Activated CD8-positive, alpha-beta T cell treated with anti-CD3 and anti-CD28 coated beads, Interleukin-2, amount 10 ng/mL, durations not matched to agents 7 days and 5 days (primary cell): ENCODE measurements around the gene DPP6. TPM values are rescaled to one million over a fixed set of nuclear protein-coding genes. Genes with fewer than 3 reads are reported as not detected.

ENCODE experiments used
- ATAC-seq: fragments of 150-1000 bp; cut with Tn5 transposase; one replicate; pipeline ENCODE4 v1.10.0; 2021; ENCODE audit warnings: moderate library complexity
- CTCF ChIA-PET: fragments of 350-600 bp; sonication (Branson Sonifier 250); formaldehyde crosslinking; loops from one replicate; lab custom pipeline; 2021; ENCODE audit warnings: antibody characterized with exemption; lab: Charles Lee
- POLR2A ChIA-PET: fragments of 350-600 bp; sonication (Branson Sonifier 250); formaldehyde crosslinking; loops from one replicate; lab custom pipeline; 2021; ENCODE audit warnings: antibody characterized with exemption; lab: Charles Lee
- DNase-seq: peaks from one replicate; pipeline ENCODE4 v3.0.0-alpha.2; 2020
- H3K27ac Mint-ChIP-seq: one replicate; pipeline ENCODE4 v1.8.0; 2021; ENCODE audit warnings: mild to moderate bottlenecking, mixed read lengths
- H3K27me3 Mint-ChIP-seq: one replicate; pipeline ENCODE4 v1.8.0; 2021; ENCODE audit warnings: low read depth, mixed read lengths
- H3K36me3 Mint-ChIP-seq: one replicate; pipeline ENCODE4 v1.8.0; 2021; ENCODE audit warnings: low read depth, mixed read lengths
- H3K4me1 Mint-ChIP-seq: one replicate; pipeline ENCODE4 v1.8.0; 2021; ENCODE audit warnings: low read depth, mixed read lengths
- H3K4me3 Mint-ChIP-seq: one replicate; pipeline ENCODE4 v1.8.0; 2021; ENCODE audit warnings: mild to moderate bottlenecking, mixed read lengths
- H3K9me3 Mint-ChIP-seq: one replicate; pipeline ENCODE4 v1.8.0; 2022; ENCODE audit warnings: mixed read lengths; ENCODE audit not compliant: insufficient read depth
- total RNA-seq, 2 experiments: library from RNA; stranded (reverse); gene quantifications; one replicate each; pipeline ENCODE4 v1.2.3, GENCODE V29; 2021

Gene DPP6
- total RNA-seq, 2 experiments from 2014 or later, result not detected

DNA sequence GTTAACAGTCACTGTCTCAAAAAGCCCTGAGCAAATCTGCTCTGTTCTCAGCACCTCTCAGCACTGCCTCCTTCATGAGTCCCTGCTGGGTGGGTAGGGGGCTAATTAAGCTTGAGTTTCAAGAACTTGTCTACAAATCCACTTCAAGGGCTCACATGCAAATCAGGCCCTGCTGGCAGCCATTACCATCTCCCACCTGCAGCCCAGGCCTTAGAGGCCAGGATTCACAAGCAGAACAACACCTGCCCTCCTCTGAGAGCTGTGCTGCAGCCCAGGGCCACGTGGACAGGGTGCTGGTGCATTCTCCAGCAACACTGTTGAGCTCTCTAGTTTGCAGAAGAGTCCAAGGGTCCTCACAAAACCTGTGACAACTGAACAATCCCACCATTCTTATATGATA, 119.2 kb downstream of the DPP6 start:
- Mint-ChIP-seq H3K27ac (no peak overlapping the region), H3K27me3 (no peaks in the 10 kb centered on the region), H3K4me1 (no peaks in the 10 kb centered on the region), H3K9me3 (no peaks in the 10 kb centered on the region), H3K4me3 (no peak overlapping the region), H3K36me3 (no peaks in the 10 kb centered on the region)
- DNase-seq (no peak), ATAC-seq (no peak)
- CTCF ChIA-PET, result no interaction called here
- POLR2A ChIA-PET, result no interaction called here

DNA sequence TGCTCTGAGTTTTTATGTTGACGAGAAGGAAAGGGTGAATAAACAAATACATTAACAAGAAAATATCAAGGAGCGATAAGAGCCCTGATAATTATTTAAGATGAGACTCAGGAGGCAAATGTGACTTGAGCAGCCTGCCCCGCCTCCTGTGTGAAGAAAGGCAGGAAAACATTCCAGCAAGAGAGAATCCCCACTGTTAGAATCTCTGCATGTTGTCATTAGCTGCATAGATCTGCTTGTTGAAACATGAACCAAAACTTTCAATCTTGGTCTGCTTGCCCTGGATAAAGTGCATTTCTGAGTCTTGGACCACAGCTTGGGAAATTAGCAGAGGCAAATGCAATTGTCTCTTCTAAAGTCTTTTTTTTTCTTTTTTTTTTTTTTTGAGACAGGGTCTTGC, 120.0 kb downstream of the DPP6 start:
- Mint-ChIP-seq H3K4me3 (no peak overlapping the region), H3K27ac (no peak overlapping the region), H3K36me3 (no peaks in the 10 kb centered on the region), H3K27me3 (no peaks in the 10 kb centered on the region), H3K4me1 (no peaks in the 10 kb centered on the region), H3K9me3 (no peaks in the 10 kb centered on the region)
- ATAC-seq (no peak), DNase-seq (no peak)
- POLR2A ChIA-PET, result no interaction called here
- CTCF ChIA-PET, result no interaction called here

DNA sequence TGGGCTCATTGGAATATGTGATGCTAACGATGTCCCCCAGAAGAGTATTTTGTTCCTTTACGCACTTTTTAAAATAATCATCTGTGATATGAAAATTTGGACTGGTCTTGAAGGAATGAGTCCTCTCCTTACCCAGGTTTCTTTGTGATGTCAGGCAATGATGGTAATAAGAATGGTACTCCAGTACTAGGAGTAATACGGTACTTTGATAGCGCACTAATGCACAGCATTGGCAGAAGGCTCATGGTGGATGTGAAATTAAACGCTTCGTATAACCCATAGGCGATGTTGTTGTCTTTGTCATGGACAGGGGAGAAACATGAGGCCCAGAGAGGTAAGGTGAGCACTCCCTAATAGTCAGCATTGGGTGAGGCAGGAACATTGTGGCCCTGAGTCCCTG, 125.4 kb downstream of the DPP6 start:
- ATAC-seq, result no peak
- POLR2A ChIA-PET, result no interaction called here
- no peaks in the 10 kb centered on the region for H3K27me3 Mint-ChIP-seq
- H3K27ac Mint-ChIP-seq, result no peak overlapping the region
- no peaks in the 10 kb centered on the region for H3K9me3 Mint-ChIP-seq
- no peaks in the 10 kb centered on the region for H3K36me3 Mint-ChIP-seq
- CTCF ChIA-PET, result no interaction called here
- no peak overlapping the region for H3K4me3 Mint-ChIP-seq
- no peak for DNase-seq
- H3K4me1 Mint-ChIP-seq, result no peaks in the 10 kb centered on the region

DNA sequence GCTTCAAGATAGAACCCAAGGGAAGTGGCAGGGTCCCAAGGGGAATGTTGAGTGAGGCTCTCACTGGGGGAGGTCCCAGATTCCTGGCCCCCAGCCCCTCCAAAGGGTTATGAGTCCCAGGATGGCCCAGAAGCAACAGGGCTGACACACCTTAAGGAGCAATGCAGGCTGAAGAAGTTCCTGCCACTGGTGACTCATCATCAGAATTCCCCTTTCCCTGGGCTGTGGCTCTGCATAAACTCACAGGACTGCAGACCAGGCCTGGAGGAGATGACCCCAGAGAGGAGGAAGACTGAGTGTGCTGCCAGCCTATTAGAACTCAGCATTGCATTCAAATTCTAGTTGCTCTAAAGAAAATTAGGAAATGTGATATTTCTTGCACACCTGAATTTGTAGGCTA, 126.7 kb downstream of the DPP6 start:
- DNase-seq, result no peak
- ChIA-PET POLR2A (no interaction called here), CTCF (no interaction called here)
- H3K27ac Mint-ChIP-seq, result no peak overlapping the region
- H3K4me1 Mint-ChIP-seq, result no peaks in the 10 kb centered on the region
- H3K9me3 Mint-ChIP-seq, result no peaks in the 10 kb centered on the region
- ATAC-seq, result no peak
- H3K36me3 Mint-ChIP-seq, result no peaks in the 10 kb centered on the region
- no peaks in the 10 kb centered on the region for H3K27me3 Mint-ChIP-seq
- no peak overlapping the region for H3K4me3 Mint-ChIP-seq

DNA sequence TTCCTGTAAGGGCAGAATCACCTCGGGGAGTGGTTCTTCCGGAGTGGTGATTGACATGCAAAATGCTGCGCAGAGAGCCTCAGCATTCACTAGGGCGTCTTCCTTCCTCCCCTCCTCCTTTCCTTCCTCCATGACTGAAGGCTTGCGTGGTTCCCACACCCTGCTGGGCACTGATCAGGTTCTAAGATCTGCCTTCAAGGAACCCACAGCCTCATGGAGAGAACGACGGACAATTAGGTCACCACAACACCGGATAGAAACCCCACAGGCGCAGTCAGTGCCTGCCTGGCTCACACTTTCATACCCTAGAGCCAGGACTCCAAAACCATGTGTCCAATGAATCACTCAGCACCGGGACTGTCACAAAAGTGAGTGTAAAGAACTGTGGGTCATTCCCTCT, 131.3 kb downstream of the DPP6 start:
- Mint-ChIP-seq H3K4me3 (no peak overlapping the region), H3K27me3 (no peaks in the 10 kb centered on the region), H3K27ac (no peak overlapping the region), H3K9me3 (no peaks in the 10 kb centered on the region), H3K36me3 (no peaks in the 10 kb centered on the region), H3K4me1 (no peaks in the 10 kb centered on the region)
- ChIA-PET CTCF (no interaction called here), POLR2A (no interaction called here)
- no peak for ATAC-seq
- DNase-seq, result no peak

DNA sequence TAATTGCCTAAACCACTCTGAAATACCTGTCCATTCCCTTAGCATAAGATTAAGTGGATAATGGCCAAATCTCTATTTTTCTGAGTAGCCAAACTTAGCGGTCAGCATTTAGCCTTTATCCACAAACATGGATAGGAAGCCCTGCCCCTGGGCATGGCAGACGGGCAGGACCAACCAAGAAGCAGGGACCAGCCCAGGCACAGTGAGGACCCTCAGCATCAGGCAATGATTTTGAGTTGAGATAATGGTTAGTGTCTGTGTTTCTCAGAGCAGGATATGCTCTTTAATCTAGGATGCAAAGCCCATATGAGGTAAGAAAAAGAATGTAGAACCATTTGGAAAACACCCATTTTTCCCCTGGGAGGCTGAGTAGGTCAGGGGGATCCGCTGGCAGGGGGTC, 131.7 kb downstream of the DPP6 start:
- Mint-ChIP-seq H3K36me3 (no peaks in the 10 kb centered on the region), H3K27me3 (no peaks in the 10 kb centered on the region), H3K4me1 (no peaks in the 10 kb centered on the region), H3K27ac (no peak overlapping the region), H3K9me3 (no peaks in the 10 kb centered on the region), H3K4me3 (no peak overlapping the region)
- CTCF ChIA-PET, result no interaction called here
- POLR2A ChIA-PET, result no interaction called here
- ATAC-seq, result no peak
- DNase-seq, result no peak

DNA sequence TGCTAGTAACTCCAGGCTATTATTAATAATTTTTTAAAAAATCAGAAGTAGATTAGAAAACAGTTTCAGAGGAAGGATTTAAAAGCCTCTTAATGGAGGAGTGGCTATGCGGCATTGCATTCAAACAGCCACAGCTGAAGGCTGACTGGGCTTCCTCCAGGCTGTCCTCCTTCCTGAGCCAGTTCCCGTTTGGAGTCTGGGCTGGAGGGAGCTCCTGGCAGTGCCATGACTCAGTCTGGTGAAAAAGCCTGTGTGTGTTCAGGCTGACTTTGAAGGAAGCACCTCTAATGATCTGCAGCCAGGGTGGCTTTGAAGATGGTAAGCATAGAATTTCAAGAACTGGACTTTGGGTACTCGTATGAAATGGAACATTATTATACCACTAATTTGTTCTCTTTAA, 134.6 kb downstream of the DPP6 start:
- H3K27me3 Mint-ChIP-seq, result no peaks in the 10 kb centered on the region

DNA sequence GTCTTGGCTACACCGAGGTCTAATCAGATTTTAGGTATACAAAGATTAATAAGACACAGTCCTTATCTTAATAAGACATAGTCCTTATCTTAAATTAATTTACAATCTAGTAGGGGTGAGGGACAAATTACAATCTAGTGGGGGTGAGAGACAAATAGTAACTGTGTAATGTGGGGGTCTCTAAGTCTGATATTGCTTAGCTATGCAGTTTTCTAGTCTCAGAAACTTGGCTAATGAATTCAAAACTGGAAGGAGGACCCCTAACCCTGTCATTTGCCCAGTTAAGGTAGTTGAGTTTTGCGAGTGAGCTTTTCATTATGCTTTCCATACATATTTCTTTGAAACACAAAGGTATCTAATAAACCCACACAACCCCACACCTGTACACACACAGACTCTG, 136.1 kb downstream of the DPP6 start:
- H3K4me3 Mint-ChIP-seq, result no peak overlapping the region
- H3K36me3 Mint-ChIP-seq, result no peaks in the 10 kb centered on the region
- POLR2A ChIA-PET, result no interaction called here
- no peak for DNase-seq
- H3K27ac Mint-ChIP-seq, result no peak overlapping the region
- H3K27me3 Mint-ChIP-seq, result no peaks in the 10 kb centered on the region
- no peak for ATAC-seq
- no peaks in the 10 kb centered on the region for H3K9me3 Mint-ChIP-seq
- CTCF ChIA-PET, result no interaction called here
- no peaks in the 10 kb centered on the region for H3K4me1 Mint-ChIP-seq

More for the DNA sequence above, 134.6 kb downstream of the DPP6 start:
- ChIA-PET CTCF (no interaction called here), POLR2A (no interaction called here)
- Mint-ChIP-seq H3K27ac (no peak overlapping the region), H3K9me3 (no peaks in the 10 kb centered on the region), H3K4me1 (no peaks in the 10 kb centered on the region), H3K36me3 (no peaks in the 10 kb centered on the region), H3K4me3 (no peak overlapping the region)
- ATAC-seq, result no peak
- DNase-seq, result no peak

DNA sequence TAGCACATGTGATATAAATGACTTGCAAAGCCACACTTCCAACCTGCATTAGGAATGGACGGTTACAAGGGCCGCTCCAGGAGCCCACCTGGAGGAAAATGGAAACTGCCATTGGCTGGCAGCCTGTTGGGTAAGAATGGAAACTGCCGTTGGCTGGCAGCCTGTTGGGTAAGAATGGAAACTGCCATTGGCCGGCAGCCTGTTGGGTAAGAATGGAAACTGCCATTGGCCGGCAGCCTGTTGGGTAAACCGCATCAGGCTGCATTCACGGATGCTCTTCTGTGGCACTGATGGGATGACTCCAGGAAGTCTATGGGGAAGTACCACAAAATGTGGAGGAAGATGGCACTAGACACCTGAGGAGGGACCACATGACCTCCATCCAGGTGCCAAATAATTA, 143.1 kb downstream of the DPP6 start:
- Mint-ChIP-seq H3K36me3 (no peaks in the 10 kb centered on the region), H3K9me3 (peaks cover 6% of the 10 kb centered on the region), H3K27ac (no peak overlapping the region), H3K4me1 (no peaks in the 10 kb centered on the region), H3K4me3 (no peak overlapping the region), H3K27me3 (no peaks in the 10 kb centered on the region)
- DNase-seq, result no peak
- ChIA-PET POLR2A (no interaction called here), CTCF (no interaction called here)
- ATAC-seq, result no peak

DNA sequence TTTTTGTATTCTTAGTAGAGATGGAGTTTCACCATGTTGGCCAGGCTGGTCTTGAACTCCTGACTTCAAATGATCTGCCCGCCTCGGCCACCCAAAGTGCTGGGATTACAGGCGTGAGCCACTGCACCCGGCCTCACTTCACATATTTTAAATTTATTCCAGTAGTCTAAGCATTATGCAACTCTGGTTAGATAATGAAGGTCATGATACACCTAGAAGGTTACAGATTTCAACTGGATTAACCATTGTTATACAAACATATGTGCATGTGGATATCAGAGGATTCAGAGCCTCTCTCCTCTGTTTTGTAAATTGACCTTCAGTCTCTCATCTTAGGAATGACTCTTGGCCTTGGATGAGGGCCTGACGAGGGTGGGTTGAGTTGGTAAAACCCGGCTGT, 146.3 kb downstream of the DPP6 start:
- no peak for ATAC-seq
- Mint-ChIP-seq H3K27me3 (no peaks in the 10 kb centered on the region), H3K4me3 (no peak overlapping the region), H3K36me3 (no peaks in the 10 kb centered on the region), H3K27ac (no peak overlapping the region), H3K9me3 (peaks cover 6% of the 10 kb centered on the region), H3K4me1 (no peaks in the 10 kb centered on the region)
- no peak for DNase-seq
- CTCF ChIA-PET, result no interaction called here
- POLR2A ChIA-PET, result no interaction called here

DNA sequence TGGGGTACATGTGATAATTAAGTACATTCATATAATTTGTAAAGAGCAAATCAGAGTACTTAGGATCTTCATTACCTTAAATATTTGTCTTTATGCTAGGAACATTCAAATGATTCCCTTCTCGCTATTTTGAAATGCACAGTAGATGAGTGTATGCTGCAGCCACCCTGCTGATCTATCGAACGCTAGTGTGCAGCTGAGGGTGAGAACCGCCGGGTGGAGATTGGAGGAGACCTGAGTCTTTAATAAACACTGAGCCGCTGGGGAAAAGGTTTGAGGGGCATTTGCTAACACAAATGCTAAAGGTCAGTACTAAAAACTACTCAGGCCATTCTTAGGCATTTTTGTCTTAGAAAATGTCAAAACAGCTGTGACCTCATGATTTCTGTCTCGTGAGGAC, 148.0 kb downstream of the DPP6 start:
- no peaks in the 10 kb centered on the region for H3K36me3 Mint-ChIP-seq

DNA sequence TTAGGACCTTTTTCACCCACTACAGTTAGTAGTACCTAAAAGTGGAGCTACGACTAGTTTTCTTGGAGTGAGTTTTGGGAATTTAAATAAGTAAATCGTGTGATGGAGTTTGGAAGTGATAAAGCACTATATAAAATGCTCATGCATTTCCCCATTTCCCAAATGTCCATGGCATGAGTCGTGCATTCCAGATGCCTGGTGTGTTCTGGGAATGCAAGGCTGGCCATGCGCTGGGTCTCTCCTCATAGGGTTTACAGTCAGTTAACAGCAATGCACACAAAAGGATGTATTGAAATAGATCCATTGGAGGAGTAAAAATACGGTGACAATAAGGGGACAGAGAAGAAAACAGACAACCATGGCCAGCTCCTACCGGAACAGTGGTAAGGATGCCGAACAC, 149.8 kb downstream of the DPP6 start:
- Mint-ChIP-seq H3K4me1 (no peaks in the 10 kb centered on the region), H3K9me3 (peaks cover 6% of the 10 kb centered on the region), H3K27me3 (no peaks in the 10 kb centered on the region)

More for the DNA sequence above, 148.0 kb downstream of the DPP6 start:
- CTCF ChIA-PET, result no interaction called here
- Mint-ChIP-seq H3K27me3 (no peaks in the 10 kb centered on the region), H3K27ac (no peak overlapping the region), H3K4me3 (no peak overlapping the region), H3K4me1 (no peaks in the 10 kb centered on the region), H3K9me3 (peaks cover 6% of the 10 kb centered on the region)
- DNase-seq, result no peak
- ATAC-seq, result no peak
- POLR2A ChIA-PET, result no interaction called here

DNA sequence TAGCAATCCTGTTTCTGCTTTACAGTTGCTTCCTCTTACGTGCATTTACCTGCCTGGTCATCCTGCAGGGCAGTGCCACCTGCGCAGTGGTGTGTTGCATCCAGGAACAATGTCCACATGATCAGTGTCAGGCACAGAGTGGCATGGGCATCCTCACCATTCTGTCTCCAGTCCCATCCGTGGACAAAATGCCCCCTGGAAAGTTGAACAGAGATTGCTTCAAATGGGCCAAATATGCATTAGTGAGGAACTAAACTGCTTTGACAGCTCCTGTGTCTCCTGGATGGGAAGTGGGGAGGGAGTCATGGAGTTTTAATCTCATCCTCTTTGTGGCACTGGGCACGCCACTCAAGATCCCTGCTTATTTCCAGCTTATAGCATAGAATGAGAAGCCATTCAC, 151.8 kb downstream of the DPP6 start:
- ATAC-seq (no peak), DNase-seq (no peak)
- H3K27ac Mint-ChIP-seq, result no peak overlapping the region
- no peaks in the 10 kb centered on the region for H3K4me1 Mint-ChIP-seq
- H3K9me3 Mint-ChIP-seq, result peaks cover 4% of the 10 kb centered on the region
- no peaks in the 10 kb centered on the region for H3K36me3 Mint-ChIP-seq
- ChIA-PET POLR2A (no interaction called here), CTCF (no interaction called here)
- H3K4me3 Mint-ChIP-seq, result no peak overlapping the region
- H3K27me3 Mint-ChIP-seq, result no peaks in the 10 kb centered on the region

More for the DNA sequence above, 149.8 kb downstream of the DPP6 start:
- no peak for DNase-seq
- ChIA-PET CTCF (no interaction called here), POLR2A (no interaction called here)
- Mint-ChIP-seq H3K4me3 (no peak overlapping the region), H3K36me3 (no peaks in the 10 kb centered on the region), H3K27ac (no peak overlapping the region)
- no peak for ATAC-seq
